ENCODE results near the gene SLC25A18. TPM values are rescaled to one million over a fixed set of nuclear protein-coding genes. Genes with fewer than 3 reads are reported as not detected.

SLC25A18 gene
- total and polyA plus RNA-seq, 3 donors from 2014 or later, result 6.8 to 14.9 (median 11.9) TPM

GRCh38 chr22:17523925-17524324 is 39.4 kb upstream of the SLC25A18 start:
- Histone ChIP-seq H3K9me3 (no peaks in the 10 kb centered on the region), H3K4me3 (no peak overlapping the region), H3K36me3 (ENCODE audit: low read depth, missing control alignments) (no peaks in the 10 kb centered on the region), H3K27me3 (no peaks in the 10 kb centered on the region), H3K4me1 (no peaks in the 10 kb centered on the region), H3K27ac (no peak overlapping the region)
- no peak for DNase-seq
- TF ChIP-seq POLR2A (IDR thresholded peaks at IDR 0.05), result no peak
- TF ChIP-seq, protein P1, sequence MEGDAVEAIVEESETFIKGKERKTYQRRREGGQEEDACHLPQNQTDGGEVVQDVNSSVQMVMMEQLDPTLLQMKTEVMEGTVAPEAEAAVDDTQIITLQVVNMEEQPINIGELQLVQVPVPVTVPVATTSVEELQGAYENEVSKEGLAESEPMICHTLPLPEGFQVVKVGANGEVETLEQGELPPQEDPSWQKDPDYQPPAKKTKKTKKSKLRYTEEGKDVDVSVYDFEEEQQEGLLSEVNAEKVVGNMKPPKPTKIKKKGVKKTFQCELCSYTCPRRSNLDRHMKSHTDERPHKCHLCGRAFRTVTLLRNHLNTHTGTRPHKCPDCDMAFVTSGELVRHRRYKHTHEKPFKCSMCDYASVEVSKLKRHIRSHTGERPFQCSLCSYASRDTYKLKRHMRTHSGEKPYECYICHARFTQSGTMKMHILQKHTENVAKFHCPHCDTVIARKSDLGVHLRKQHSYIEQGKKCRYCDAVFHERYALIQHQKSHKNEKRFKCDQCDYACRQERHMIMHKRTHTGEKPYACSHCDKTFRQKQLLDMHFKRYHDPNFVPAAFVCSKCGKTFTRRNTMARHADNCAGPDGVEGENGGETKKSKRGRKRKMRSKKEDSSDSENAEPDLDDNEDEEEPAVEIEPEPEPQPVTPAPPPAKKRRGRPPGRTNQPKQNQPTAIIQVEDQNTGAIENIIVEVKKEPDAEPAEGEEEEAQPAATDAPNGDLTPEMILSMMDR (IDR thresholded peaks at IDR 0.05), result no peak
- intact Hi-C loops (cut with DNase I; ENCODE audit: low total_unique reads), result no loop called here
- 84 to 89% methylated on average over 10 of the region's 10 CpGs for WGBS, 2 donors

- Histone ChIP-seq H3K36me3 (ENCODE audit: low read depth, missing control alignments) (no peaks in the 10 kb centered on the region), H3K4me3 (no peak overlapping the region), H3K27me3 (no peaks in the 10 kb centered on the region), H3K9me3 (no peaks in the 10 kb centered on the region), H3K4me1 (no peaks in the 10 kb centered on the region), H3K27ac (no peak overlapping the region)
- no peak for DNase-seq
- TF ChIP-seq, protein P1 (IDR thresholded peaks at IDR 0.05), result no peak
- TF ChIP-seq POLR2A (IDR thresholded peaks at IDR 0.05), result no peak
- intact Hi-C loops (cut with DNase I; ENCODE audit: low total_unique reads), result no loop called here
- 81 to 89% methylated on average over 5 of the region's 5 CpGs for WGBS, 2 donors
These were observed 27.0 kb upstream of the SLC25A18 start for GRCh38 chr22:17536269-17536668.

GRCh38 chr22:17537155-17537554 is 26.1 kb upstream of the SLC25A18 start:
- DNase-seq, result no peak
- Histone ChIP-seq H3K4me3 (no peak overlapping the region), H3K27me3 (no peaks in the 10 kb centered on the region), H3K9me3 (no peaks in the 10 kb centered on the region), H3K36me3 (ENCODE audit: low read depth, missing control alignments) (no peaks in the 10 kb centered on the region), H3K27ac (no peak overlapping the region), H3K4me1 (no peaks in the 10 kb centered on the region)
- intact Hi-C loops (cut with DNase I; ENCODE audit: low total_unique reads), result no loop called here
- no peak for TF ChIP-seq POLR2A (IDR thresholded peaks at IDR 0.05)
- TF ChIP-seq, protein P1 (IDR thresholded peaks at IDR 0.05), result no peak
- WGBS, 2 donors, result 93 to 95% methylated on average over 2 of the region's 2 CpGs

GRCh38 chr22:17540481-17540880 is 22.8 kb upstream of the SLC25A18 start:
- TF ChIP-seq, protein P1 (IDR thresholded peaks at IDR 0.05), result no peak
- no peak for TF ChIP-seq POLR2A (IDR thresholded peaks at IDR 0.05)
- DNase-seq, result no peak
- Histone ChIP-seq H3K9me3 (no peaks in the 10 kb centered on the region), H3K27me3 (no peaks in the 10 kb centered on the region), H3K27ac (no peak overlapping the region), H3K4me3 (no peak overlapping the region), H3K4me1 (no peaks in the 10 kb centered on the region), H3K36me3 (ENCODE audit: low read depth, missing control alignments) (no peaks in the 10 kb centered on the region)
- intact Hi-C loops (cut with DNase I; ENCODE audit: low total_unique reads), result no loop called here
- 85% methylated on average over 13 to 15 of the region's 15 CpGs for WGBS, 2 donors

DNA sequence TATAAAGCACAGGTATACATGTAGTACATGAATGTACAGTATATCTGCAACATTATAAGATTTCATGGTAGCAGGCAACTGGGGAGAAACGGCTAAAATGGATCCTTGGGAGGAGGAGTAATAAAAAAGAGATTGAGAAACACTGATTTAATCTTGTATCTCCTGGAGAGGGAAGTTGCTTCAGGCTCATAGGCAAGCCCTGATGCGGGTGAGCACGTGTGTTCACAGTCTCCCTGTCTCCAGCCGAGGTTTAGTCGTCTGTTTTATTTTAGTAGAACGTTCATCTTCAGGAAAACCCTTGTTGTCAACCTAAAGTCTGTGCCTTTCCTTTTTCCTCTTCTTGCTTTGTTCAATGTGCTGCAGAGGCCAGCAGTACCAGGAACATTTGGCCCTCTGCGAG is 21.8 kb upstream of the SLC25A18 start:
- no peaks in the 10 kb centered on the region for H3K27me3 ChIP-seq
- H3K4me1 ChIP-seq, result no peaks in the 10 kb centered on the region
- intact Hi-C loops (cut with DNase I; ENCODE audit: low total_unique reads), result no loop called here
- no peak overlapping the region for H3K4me3 ChIP-seq
- no peak overlapping the region for H3K27ac ChIP-seq
- H3K36me3 ChIP-seq (ENCODE audit: low read depth, missing control alignments), result no peaks in the 10 kb centered on the region
- TF ChIP-seq, protein P1 (IDR thresholded peaks at IDR 0.05), result no peak
- DNase-seq, result no peak
- 88 to 91% methylated on average over 7 of the region's 7 CpGs for WGBS, 2 donors
- no peaks in the 10 kb centered on the region for H3K9me3 ChIP-seq
